Islet of Langerhans (tissue), 1 donor: ENCODE results near the gene DTX4.
A peak's percentile ranks its signal among the peaks of the same experiment; 100 is the strongest.

Experiments
- FAIRE-seq: peaks from one replicate; lab custom pipeline; 2011; peaks lifted over from hg19 to GRCh38; lab: Jason Lieb, UNC

DTX4 gene

DNA sequence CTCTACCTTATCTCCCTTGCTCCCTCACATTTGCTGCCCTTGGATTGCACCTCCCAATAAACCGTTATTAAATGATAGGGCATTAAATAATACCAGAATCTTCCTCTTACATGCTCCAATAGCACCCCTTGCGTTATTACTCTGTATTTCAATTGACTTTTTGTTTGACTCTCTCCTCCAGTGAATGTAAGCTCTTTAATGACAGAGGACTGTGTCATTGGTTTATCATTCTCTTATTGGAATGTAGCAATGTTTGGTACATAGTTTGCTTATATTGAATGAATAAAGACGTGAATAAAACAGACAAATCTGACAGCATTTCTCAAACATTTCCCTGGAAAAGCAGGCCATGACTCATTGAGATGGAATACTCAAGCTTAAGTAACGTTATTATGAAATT lies 49.5 kb downstream of the DTX4 start:
- FAIRE-seq = peak; percentile 43

DNA sequence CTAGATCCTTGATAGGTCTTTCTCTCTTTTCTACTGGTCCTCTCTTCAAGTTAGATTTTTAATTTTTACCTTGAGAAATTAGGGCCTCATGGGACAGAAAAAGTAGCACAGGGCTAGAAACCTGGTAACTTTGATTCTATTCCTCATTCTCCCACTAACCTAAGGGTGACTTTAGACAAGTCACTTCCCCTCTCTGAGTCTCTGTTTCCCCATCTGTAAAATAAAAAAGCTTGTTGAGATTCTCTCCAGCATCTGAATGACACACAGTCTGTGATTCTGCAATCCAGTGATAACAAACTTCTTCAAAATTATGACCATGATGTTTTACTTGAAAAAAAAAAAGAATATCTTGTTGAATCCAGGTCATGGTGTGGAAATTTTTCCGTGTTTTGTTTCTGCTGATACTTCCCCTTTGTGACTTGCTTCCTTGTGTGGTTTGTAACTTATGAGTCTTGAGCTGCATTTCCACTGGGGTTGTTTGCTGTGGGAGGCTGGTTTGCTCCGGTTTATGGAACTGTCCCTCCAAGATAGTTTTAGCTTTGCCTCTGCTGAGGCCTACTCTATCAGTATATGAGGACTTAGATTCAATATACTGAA lies 50.6 kb downstream of the DTX4 start:
- FAIRE-seq = no peak

DNA sequence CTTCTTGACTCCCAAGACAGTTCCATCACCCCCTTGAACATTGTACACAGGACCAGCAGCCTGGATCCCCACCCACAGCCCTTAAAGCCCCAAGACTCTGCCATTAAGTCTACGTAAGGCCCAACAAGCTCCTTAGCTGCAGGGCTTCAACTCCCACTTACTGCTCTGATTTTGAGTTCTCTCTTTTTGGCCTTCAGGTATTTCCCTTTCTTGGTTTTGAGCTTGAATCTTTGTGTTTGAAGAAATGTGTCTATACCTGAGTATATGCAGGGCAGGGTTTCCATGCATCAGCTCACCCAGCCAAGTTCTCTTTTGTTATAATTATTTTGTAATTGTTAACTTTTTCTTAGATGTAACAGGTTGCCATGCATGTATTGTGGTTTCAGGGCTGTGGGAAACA lies 51.2 kb downstream of the DTX4 start:
- FAIRE-seq = no peak

DNA sequence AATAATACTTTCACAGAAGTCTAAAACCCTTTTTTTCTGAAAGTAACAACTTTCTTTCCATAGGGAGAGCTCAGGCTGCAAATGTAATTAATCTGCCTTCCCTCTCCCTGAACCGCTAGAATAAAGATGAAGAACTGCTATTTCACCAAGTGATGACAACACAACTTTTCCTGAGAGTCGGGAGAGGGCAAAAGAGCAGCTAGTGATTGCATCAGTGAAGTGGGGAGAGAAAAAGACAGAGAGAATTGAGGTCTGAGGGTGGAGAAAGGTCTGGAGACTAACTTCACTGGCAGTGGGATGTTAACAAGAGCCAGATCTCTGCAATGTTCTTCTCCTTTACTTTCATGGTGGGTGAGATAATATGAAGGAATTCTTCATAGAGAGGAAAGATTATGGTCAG lies 51.7 kb downstream of the DTX4 start:
- FAIRE-seq = no peak

DNA sequence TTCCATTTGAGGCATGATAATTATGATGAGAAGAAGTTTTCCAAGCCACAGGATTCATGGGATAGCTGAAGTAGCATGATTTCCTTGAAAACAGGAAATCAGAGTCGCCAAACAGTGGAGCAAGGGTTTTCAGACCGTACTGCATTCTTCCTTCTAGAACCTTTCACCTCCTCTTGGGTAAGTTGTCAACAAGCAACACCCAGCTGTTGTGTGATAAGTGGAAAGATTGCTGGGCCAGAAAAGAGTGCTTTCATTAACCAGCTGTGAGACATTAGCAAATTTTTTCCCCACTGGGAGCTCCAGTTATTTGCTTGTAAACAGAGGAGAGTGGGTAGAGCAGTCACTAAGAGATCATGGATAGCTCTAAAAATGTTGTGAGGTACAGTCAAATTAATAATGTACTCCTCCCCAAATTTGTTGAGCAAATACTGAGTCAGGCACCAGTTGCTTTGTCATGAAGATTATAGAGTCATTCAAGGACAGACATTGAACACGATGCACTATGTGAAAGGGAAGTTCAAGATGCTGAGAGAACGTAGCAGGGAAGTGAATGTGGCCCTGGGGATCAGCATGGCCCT lies 52.5 kb downstream of the DTX4 start:
- no peak for FAIRE-seq

DNA sequence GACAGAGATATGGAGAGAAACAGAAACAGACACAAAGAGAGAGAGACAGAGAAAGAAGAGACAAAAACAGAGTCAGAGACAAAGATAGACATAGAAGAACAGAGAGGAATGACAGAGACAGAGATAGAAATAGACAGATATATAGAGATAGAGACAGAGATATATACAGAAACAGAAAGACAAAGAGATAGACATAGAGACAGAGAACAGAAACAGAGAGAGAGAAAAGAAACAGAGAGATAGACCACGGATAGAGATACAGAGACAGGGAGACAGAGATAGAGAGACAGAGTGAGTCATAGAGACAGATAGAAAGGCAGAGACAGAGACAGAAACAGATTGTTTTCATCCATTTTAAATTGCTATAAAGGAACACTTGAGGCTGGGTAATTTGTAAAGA lies 53.1 kb downstream of the DTX4 start:
- no peak for FAIRE-seq

DNA sequence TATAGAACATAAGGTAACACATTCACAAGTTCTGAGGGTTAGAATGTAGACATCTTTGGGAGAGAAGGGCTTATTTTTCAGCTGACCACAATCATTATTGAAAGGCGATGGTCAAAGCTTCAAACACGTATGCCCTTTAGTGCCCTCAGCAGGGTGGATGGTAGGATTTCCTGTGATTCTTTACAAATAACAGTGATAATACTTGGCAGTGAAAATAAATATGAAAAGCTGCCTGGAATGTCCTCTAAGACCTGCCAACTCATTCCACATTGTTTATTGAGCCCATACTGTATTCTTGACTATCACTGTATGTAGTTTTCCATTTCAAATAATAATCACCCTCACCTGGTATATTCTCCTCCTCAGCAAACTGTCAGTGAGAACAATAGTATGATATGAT lies 54.5 kb downstream of the DTX4 start:
- no peak for FAIRE-seq

DNA sequence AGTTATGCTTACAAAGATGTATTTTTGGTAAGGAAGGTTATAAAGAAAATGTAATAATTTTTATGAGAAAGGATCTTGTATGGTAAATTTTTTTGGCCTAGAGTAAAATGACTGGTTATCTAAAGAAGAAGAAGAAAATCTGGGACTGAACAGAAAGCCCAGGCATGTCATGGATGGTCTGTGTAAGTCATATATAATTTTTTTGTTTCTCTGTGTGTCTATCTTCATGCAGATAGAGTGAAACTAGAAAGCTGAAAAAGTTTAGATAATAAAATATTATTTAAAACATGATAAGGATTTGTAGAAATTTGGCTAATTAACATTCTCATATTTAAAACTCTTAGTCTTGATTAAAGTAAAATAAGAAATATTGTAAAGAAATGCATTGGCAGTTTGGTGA lies 68.4 kb downstream of the DTX4 start:
- no peak for FAIRE-seq

DNA sequence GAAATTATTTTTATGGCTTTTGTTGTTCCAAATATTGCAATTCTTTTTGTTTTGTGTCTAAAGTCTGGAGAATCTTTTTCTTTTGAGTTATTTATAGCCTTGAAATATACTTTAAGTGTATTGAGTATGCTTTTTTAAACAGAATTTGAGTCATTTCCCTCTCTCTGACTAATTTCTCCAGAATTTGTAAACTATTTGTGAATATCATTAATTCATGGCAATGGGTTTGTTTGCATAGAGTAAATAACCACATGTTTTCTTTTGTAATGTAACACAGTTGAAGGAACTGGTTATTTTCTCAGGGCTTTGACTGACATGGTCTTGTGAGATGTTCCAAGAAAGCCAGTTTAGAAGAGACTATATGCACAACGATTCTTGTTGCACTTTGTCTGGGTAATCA lies 71.7 kb downstream of the DTX4 start:
- no peak for FAIRE-seq

DNA sequence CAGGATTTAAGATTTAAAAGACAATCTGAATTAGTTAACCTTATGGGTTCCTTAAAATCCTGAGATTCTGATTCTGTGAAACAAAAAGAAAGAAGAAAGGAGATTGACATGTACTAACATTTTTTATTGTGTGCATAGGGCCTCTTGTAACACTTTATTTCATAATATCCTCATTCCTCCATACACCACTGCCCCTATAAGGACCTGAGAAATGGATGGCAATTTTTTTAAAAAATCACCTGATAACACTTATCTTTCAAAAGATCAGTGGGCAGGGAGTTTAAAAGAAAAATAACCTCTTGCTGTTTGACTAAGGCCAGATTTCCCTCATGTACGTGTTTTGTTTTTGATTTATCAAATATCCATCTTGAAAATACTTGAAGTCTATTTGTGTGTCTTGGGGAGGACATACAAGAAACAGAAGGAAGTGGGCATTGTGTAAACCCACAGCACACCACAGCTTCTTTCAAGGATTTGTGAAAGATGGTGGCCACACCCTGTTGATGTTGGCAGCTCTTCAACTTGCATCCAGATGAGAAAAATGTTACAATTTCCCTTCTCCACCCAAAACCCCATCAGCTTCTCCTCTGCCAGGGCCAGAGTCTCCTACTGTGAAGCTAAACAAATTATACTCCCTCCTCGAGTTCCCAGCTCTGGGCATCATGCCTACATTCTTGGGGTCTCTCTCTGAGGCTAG lies 75.7 kb downstream of the DTX4 start:
- no peak for FAIRE-seq

DNA sequence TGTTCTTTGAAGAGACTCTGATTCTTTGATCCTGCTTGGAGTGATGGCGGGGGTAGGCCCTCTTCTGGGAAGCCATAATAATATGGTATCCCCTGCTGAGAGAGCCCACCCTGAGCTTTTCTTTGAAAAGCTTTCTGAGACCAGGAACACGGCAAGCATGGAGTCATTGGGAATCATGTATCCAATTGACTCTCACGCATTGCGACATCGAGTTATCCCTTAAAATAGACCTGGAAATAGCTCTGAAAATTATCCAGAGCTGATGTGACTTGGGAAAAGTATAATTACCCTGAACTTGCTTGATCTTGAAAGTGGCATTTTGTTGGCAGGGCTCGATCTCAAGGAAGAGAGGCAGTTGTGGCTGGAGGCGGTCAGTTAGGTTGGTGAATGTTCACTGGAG lies 77.6 kb downstream of the DTX4 start:
- no peak for FAIRE-seq

DNA sequence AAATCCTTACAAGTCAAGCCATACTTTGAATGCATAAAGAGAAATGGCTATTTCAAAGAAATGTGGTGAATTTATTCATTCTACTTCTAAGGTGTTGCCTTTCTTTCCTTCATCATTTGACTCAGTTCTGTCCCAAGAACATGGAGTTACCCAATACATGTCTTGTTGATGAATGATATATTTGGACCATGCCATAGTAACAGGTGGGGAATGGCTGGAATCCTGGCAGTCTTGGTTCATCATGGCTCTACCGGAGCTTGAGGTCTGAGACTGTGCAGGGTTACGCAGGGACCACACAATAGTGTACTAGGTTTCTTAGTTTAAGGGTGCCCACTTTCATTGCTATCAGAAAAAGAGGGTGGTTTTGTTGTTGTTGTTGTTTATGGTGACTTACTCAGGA lies 81.1 kb downstream of the DTX4 start:
- FAIRE-seq = no peak

DNA sequence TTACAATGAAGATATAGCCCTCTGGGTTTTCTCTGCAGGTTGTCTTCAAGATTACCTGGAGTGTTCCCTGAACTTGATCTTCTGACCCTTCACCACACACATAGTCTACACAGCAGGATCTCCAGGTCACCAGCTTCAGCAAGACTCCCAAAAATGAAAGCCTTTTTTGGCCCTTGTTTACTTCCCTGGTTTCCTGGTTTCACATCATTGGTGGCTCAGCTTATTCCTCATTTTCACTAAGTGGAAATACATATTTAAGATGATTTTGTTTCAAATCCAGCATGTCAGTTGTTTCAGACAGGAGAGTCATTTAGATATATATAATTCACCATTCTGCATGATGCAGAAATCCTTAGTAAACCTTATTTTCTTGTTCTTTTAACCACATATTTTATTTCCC lies 82.4 kb downstream of the DTX4 start:
- FAIRE-seq = no peak

DNA sequence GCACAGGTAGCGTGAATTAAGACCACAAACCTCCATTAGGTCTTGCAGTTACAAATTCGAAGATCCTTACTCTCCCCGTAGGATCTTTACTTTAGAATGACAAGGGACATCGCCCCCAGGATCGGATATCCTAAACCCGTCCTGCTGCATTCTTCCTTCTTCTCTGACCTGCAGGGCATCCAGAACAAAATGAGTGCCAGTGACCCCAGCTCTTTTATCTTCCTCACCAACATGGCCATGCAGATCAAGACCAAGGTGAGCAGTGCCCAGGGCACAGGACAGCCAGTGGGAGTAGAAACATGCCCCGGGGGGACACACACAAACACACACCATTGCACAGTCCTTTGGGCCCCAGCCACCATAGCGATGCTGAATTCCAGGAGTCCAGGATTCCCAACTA lies 83.3 kb downstream of the DTX4 start:
- no peak for FAIRE-seq
